Urinary bladder (tissue), 4 donors: ENCODE measurements around the gene POU3F3. TPM values are rescaled to one million over a fixed set of nuclear protein-coding genes. Genes with fewer than 3 reads are reported as not detected.

Experiments
- DNase-seq: peaks from one replicate; pipeline ENCODE4 v3.0.0-alpha.2; 2015; ENCODE audit errors: extremely low spot score
- H3K27ac ChIP-seq: one replicate; pipeline ENCODE4 v1.5.1; 2013; ENCODE audit warnings: low read depth, mild to moderate bottlenecking, moderate library complexity
- H3K36me3 ChIP-seq: one replicate; pipeline ENCODE4 v1.6.1; 2013; ENCODE audit warnings: mild to moderate bottlenecking, moderate library complexity; ENCODE audit not compliant: insufficient read depth
- H3K4me1 ChIP-seq: one replicate; pipeline ENCODE4 v1.6.1; 2013; ENCODE audit warnings: mild to moderate bottlenecking, moderate library complexity; ENCODE audit not compliant: insufficient read depth
- H3K4me3 ChIP-seq: one replicate; pipeline ENCODE4 v1.5.1; 2013; ENCODE audit warnings: low read depth, low read length
- WGBS: extraction: QIAGEN DNeasy Blood & Tissue Kit; methylation state at CpG from one replicate; pipeline ENCODE4 v1.1.7; 2013; 5-methylcytosine and 5-hydroxymethylcytosine counted together
- polyA plus RNA-seq: library from polyadenylated mRNA; stranded (reverse); fragments of 200-250 nt; gene quantifications from one replicate; pipeline ENCODE4 v1.2.3, GENCODE V29; 2013
- total RNA-seq: library from RNA; depleted of rRNA; stranded (reverse); fragments of >200 nt; gene quantifications from one replicate; pipeline ENCODE4 v1.2.3, GENCODE V29; 2014
- donor health status: healthy with polysubstance abuse.
- donor health status: healthy.

POU3F3 gene
- total and polyA plus RNA-seq, 2 donors, result 0.32 TPM; not detected in 1

- Histone ChIP-seq H3K27ac (no peak overlapping the region), H3K36me3 (no peaks in the 10 kb centered on the region), H3K4me1 (no peaks in the 10 kb centered on the region), H3K4me3 (no peak overlapping the region)
- WGBS, result 79% methylated on average over 7 of the region's 7 CpGs
- no peak for DNase-seq
These were observed 34.8 kb downstream of the POU3F3 start for GRCh38 chr2:104888489-104889258.

GRCh38 chr2:104889291-104889959, 35.5 kb downstream of the POU3F3 start:
- H3K36me3 ChIP-seq, result no peaks in the 10 kb centered on the region
- no peak overlapping the region for H3K4me3 ChIP-seq
- 47% methylated on average over 8 of the region's 8 CpGs for WGBS
- H3K4me1 ChIP-seq, result no peaks in the 10 kb centered on the region
- DNase-seq, result no peak
- H3K27ac ChIP-seq, result no peak overlapping the region

GRCh38 chr2:104889960-104890684, 36.2 kb downstream of the POU3F3 start:
- WGBS, result 74% methylated on average over 15 of the region's 15 CpGs
- Histone ChIP-seq H3K4me1 (no peaks in the 10 kb centered on the region), H3K4me3 (no peak overlapping the region), H3K27ac (no peak overlapping the region), H3K36me3 (no peaks in the 10 kb centered on the region)
- no peak for DNase-seq

GRCh38 chr2:104890685-104891069, 36.8 kb downstream of the POU3F3 start:
- no peak for DNase-seq
- Histone ChIP-seq H3K36me3 (no peaks in the 10 kb centered on the region), H3K27ac (no peak overlapping the region), H3K4me1 (no peaks in the 10 kb centered on the region), H3K4me3 (no peak overlapping the region)
- WGBS, result 86% methylated on average over 10 of the region's 10 CpGs

- DNase-seq, result no peak
- WGBS, result 88% methylated on average over 2 of the region's 2 CpGs
- Histone ChIP-seq H3K36me3 (no peaks in the 10 kb centered on the region), H3K27ac (no peak overlapping the region), H3K4me1 (no peaks in the 10 kb centered on the region), H3K4me3 (no peak overlapping the region)
These were observed 37.2 kb downstream of the POU3F3 start for GRCh38 chr2:104891145-104891544.

GRCh38 chr2:104896446-104896845, 42.5 kb downstream of the POU3F3 start:
- no peak for DNase-seq
- Histone ChIP-seq H3K4me1 (no peaks in the 10 kb centered on the region), H3K4me3 (no peak overlapping the region), H3K36me3 (no peaks in the 10 kb centered on the region), H3K27ac (no peak overlapping the region)
- WGBS, result 53% methylated on average over 8 of the region's 8 CpGs

- 68% methylated on average over 8 of the region's 8 CpGs for WGBS
- H3K36me3 ChIP-seq, result no peaks in the 10 kb centered on the region
- no peak for DNase-seq
- H3K27ac ChIP-seq, result no peak overlapping the region
- no peak overlapping the region for H3K4me3 ChIP-seq
- H3K4me1 ChIP-seq, result no peaks in the 10 kb centered on the region
These were observed 43.7 kb downstream of the POU3F3 start for GRCh38 chr2:104897515-104898184.

- WGBS, result 65% methylated on average over 7 of the region's 7 CpGs
- H3K4me1 ChIP-seq, result no peaks in the 10 kb centered on the region
- DNase-seq, result no peak
- no peak overlapping the region for H3K27ac ChIP-seq
- H3K4me3 ChIP-seq, result no peak overlapping the region
- no peaks in the 10 kb centered on the region for H3K36me3 ChIP-seq
These were observed 46.7 kb downstream of the POU3F3 start for GRCh38 chr2:104900608-104901007.

GRCh38 chr2:104901037-104901881, 47.3 kb downstream of the POU3F3 start:
- DNase-seq, result no peak
- H3K4me3 ChIP-seq, result no peak overlapping the region
- H3K4me1 ChIP-seq, result no peaks in the 10 kb centered on the region
- no peak overlapping the region for H3K27ac ChIP-seq
- WGBS, result 72% methylated on average over 14 of the region's 14 CpGs
- no peaks in the 10 kb centered on the region for H3K36me3 ChIP-seq

GRCh38 chr2:104902317-104902716, 48.4 kb downstream of the POU3F3 start:
- H3K27ac ChIP-seq, result no peak overlapping the region
- H3K36me3 ChIP-seq, result no peaks in the 10 kb centered on the region
- 46% methylated on average over 6 of the region's 6 CpGs for WGBS
- no peaks in the 10 kb centered on the region for H3K4me1 ChIP-seq
- no peak for DNase-seq
- H3K4me3 ChIP-seq, result no peak overlapping the region
